Adrenal gland (tissue), 12 donors: ENCODE measurements around the gene TRIM14. TPM values are rescaled to one million over a fixed set of nuclear protein-coding genes. Genes with fewer than 3 reads are reported as not detected.

Source experiments
- DNase-seq, 7 donors: peaks; one replicate each; pipeline ENCODE4 v3.0.0-alpha.2; 2019 to 2020
- H3K27ac ChIP-seq, 5 donors: fragments of 200-600 bp; sonication (generic) in 4 of 5; 1 replicate in 3 of 5; 2 replicates in 2 of 5; pipeline versions ENCODE4 v1.5.1 to v1.8.0; 2016 to 2020; ENCODE audit warnings: mild to moderate bottlenecking in 1 of 5
- H3K27me3 ChIP-seq: fragments of 200-600 bp; 2 replicates; pipeline ENCODE4 v1.8.0; 2021
- H3K36me3 ChIP-seq, 2 donors: fragments of 200-600 bp; replicated peaks in 1 of 2; 1 replicate in 1 of 2; 2 replicates in 1 of 2; pipeline versions ENCODE4 v1.5.1 to v1.8.0; 2018 to 2022
- H3K4me1 ChIP-seq, 2 donors: fragments of 200-600 bp; replicated peaks in 1 of 2; 1 replicate in 1 of 2; 2 replicates in 1 of 2; pipeline versions ENCODE4 v1.5.1 to v1.8.0; 2018 to 2021
- H3K4me3 ChIP-seq, 4 donors: fragments of 200-600 bp; sonication (generic) in 3 of 4; one replicate each; pipeline ENCODE4 v1.5.1; 2016 to 2018
- H3K9me3 ChIP-seq, 3 donors: fragments of 200-600 bp; sonication (generic) in 1 of 3; replicated peaks in 1 of 3; 1 replicate in 2 of 3; 2 replicates in 1 of 3; pipeline versions ENCODE4 v1.5.1 to v1.8.0; 2016 to 2021
- POLR2A ChIP-seq, 2 donors: fragments of 450-650 bp; IDR thresholded peaks; one replicate each; pipeline ENCODE4 v1.6.1; 2017; ENCODE audit warnings: antibody characterized with exemption in 2 of 2, mild to moderate bottlenecking in 2 of 2, moderate library complexity in 1 of 2
- WGBS, 4 donors: extraction: QIAGEN DNeasy Blood & Tissue Kit in 2 of 4; methylation state at CpG; one replicate each; pipeline versions ENCODE4 v1.1.5 to v1.1.7; 2013 to 2017; 5-methylcytosine and 5-hydroxymethylcytosine counted together
- intact Hi-C, 2 donors: fragments of 100-400 bp; cut with DNase I; formaldehyde crosslinking; loops; one replicate each; pipeline versions ENCODE4 v1.14.1 to v1.15.0; 2022 to 2023
- polyA plus RNA-seq, 3 donors: library from polyadenylated mRNA; stranded (reverse); fragments of 200-250 nt in 2 of 3; fragments of 350-450 nt in 1 of 3; fragmentation: Illumina TruSeq in 1 of 3; extraction: RNeasy Lipid Tissue Mini Kit (QIAGEN cat#74804) in 1 of 3; gene quantifications; one replicate each; pipeline ENCODE4 v1.2.3, GENCODE V29; 2013 to 2014
- total RNA-seq, 9 donors: library from RNA; depleted of rRNA in 4 of 9; stranded (reverse); fragments of >200 nt in 4 of 9; fragments of 120-200 nt in 1 of 9; fragmentation: NEBNext Ultra II Directional in 1 of 9; extraction: Animal tissue kit (Norgen Biotek cat#: 25700) in 1 of 9; gene quantifications; one replicate each; pipeline versions ENCODE4 v1.1.0 to v1.2.4, GENCODE V29; 2013 to 2023
- TF ChIP-seq, protein P1 (sequence below), 6 experiments: fragments of 450-650 bp in 4 of 6; fragments of 200-600 bp in 2 of 6; sonication (generic) in 1 of 6; IDR thresholded peaks; 1 replicate in 5 of 6; 2 replicates in 1 of 6; pipeline versions ENCODE4 v1.5.1 to v1.8.0; 2016 to 2021; ENCODE audit warnings: antibody characterized with exemption in 6 of 6, mild to moderate bottlenecking in 2 of 6, moderate library complexity in 1 of 6
- donor health status: healthy with polysubstance abuse.
- donor health status: Bipolar disorder and iron deficiency.
- donor health status: DM: yes; HTN: yes; CAD: no.
- donor health status: DM: no; HTN: no; CAD: no.
- donor health status: DM: no; HTN: no; CAD: no.
- donor health status: DM: yes; HTN: yes; CAD: no.

The TRIM14 gene
- total and polyA plus RNA-seq, 12 donors: 0.72 to 24.8 (median 13.9) TPM

DNA sequence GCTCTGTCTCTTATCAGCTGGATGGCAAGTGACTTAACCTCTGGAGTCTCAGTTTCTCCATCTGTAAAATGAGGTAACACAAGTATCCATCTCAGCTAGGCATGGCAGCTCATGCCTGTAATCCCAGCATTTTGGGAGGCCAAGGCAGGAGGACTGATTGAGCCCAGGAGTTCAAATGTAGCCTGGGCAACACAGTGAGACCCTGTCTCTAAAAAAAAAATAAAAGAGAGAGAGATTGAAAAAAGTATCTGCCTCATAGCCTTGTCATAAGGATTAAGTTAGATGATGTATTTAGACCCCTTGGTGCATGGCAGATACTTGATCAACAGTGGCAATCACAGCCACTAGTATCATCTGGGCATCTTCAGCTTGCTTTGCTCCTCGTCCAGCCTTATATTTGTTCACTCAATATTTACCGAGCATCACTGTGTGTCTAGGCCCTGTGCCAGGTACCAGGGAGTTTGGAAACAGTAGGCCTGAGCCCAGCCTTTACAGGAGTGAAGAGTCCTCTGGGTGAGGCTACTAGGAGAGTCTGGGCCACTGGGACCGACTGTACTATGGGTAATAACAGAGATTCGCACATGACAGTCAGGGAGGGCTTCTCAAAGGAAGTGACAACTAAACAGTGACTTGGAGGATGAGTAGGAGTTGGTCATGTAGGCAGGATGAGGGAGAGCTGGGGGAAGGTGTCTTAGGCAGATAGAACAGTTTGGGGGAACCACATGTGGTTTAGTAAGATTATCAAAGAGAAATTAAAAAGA lies 39.2 kb upstream of the TRIM14 start:
- Histone ChIP-seq H3K4me3 (no peak overlapping the region), H3K27ac (no peak overlapping the region), H3K9me3 (no peaks in the 10 kb centered on the region), H3K4me1 (no peaks in the 10 kb centered on the region), H3K36me3 (no peaks in the 10 kb centered on the region), H3K27me3 (peaks cover 5% of the 10 kb centered on the region)
- intact Hi-C loops: no loop called here
- TF ChIP-seq, protein P1, sequence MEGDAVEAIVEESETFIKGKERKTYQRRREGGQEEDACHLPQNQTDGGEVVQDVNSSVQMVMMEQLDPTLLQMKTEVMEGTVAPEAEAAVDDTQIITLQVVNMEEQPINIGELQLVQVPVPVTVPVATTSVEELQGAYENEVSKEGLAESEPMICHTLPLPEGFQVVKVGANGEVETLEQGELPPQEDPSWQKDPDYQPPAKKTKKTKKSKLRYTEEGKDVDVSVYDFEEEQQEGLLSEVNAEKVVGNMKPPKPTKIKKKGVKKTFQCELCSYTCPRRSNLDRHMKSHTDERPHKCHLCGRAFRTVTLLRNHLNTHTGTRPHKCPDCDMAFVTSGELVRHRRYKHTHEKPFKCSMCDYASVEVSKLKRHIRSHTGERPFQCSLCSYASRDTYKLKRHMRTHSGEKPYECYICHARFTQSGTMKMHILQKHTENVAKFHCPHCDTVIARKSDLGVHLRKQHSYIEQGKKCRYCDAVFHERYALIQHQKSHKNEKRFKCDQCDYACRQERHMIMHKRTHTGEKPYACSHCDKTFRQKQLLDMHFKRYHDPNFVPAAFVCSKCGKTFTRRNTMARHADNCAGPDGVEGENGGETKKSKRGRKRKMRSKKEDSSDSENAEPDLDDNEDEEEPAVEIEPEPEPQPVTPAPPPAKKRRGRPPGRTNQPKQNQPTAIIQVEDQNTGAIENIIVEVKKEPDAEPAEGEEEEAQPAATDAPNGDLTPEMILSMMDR (IDR thresholded peaks at IDR 0.05): no peak
- no peak for TF ChIP-seq POLR2A (IDR thresholded peaks at IDR 0.05)
- DNase-seq: no peak
- WGBS, 4 donors: 72 to 81% (median 78%) methylated on average over 4 of the region's 4 CpGs

- 84 to 94% (median 91%) methylated on average over 9 to 10 of the region's 10 CpGs for WGBS, 4 donors
- DNase-seq: no peak
These were observed 38.4 kb upstream of the TRIM14 start for GRCh38 chr9:98157372-98157771.

DNA sequence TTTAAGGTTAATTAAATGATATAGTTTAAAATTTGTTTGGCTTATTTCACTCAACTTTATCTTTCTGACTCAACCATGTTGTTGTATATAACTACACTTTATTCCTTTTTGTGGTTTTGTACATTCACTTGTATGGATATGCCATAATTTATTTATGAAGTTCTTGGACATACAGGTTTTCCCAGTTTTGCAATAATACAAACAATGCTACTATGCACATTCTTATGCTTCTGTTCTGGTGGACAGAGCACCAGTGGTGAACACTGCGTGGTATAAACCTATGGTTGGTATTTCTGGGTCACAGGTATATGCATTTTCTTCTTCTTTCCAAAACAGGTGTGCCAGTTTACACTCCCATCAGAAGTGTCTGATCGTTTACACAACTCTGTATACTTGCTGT lies 35.7 kb upstream of the TRIM14 start:
- intact Hi-C loops: no loop called here
- WGBS, 4 donors: 82 to 94% (median 86%) methylated on average over 2 of the region's 2 CpGs
- no peak for DNase-seq
- Histone ChIP-seq H3K36me3 (no peaks in the 10 kb centered on the region), H3K4me1 (no peaks in the 10 kb centered on the region), H3K9me3 (no peaks in the 10 kb centered on the region), H3K27me3 (peaks cover 5% of the 10 kb centered on the region), H3K27ac (no peak overlapping the region), H3K4me3 (no peak overlapping the region)
- no peak for TF ChIP-seq POLR2A (IDR thresholded peaks at IDR 0.05)
- TF ChIP-seq, protein P1 (IDR thresholded peaks at IDR 0.05): no peak

More at GRCh38 chr9:98157372-98157771, 38.4 kb upstream of the TRIM14 start:
- Histone ChIP-seq H3K27me3 (peaks cover 5% of the 10 kb centered on the region), H3K27ac (no peak overlapping the region), H3K4me3 (no peak overlapping the region), H3K9me3 (no peaks in the 10 kb centered on the region), H3K36me3 (no peaks in the 10 kb centered on the region), H3K4me1 (no peaks in the 10 kb centered on the region)
- no peak for TF ChIP-seq POLR2A (IDR thresholded peaks at IDR 0.05)
- TF ChIP-seq, protein P1 (IDR thresholded peaks at IDR 0.05): no peak
- intact Hi-C loops: no loop called here

GRCh38 chr9:98152526-98152925 lies 33.5 kb upstream of the TRIM14 start:
- Histone ChIP-seq H3K4me1 (no peaks in the 10 kb centered on the region), H3K4me3 (no peak overlapping the region), H3K9me3 (no peaks in the 10 kb centered on the region), H3K36me3 (no peaks in the 10 kb centered on the region), H3K27me3 (peaks cover 5% of the 10 kb centered on the region), H3K27ac (no peak overlapping the region)
- intact Hi-C loops: no loop called here
- TF ChIP-seq, protein P1 (IDR thresholded peaks at IDR 0.05): no peak
- TF ChIP-seq POLR2A (IDR thresholded peaks at IDR 0.05): no peak
- DNase-seq: no peak
